SU-DHL-6 (cell line): ENCODE results near the gene SEMA4D.

Experiments
- H2AFZ ChIP-seq: fragments of 200-600 bp; sonication (generic); 2 replicates; pipeline ENCODE4 v1.6.1; 2014; ENCODE audit warnings: low read depth, mild to moderate bottlenecking, moderate library complexity, mixed read lengths, antibody characterized with exemption, low read length; ENCODE audit not compliant: severe bottlenecking
- H3F3A ChIP-seq: fragments of 200-600 bp; shearing (Covaris generic); 2 replicates; pipeline ENCODE4 v1.6.0; 2016; ENCODE audit warnings: antibody characterized with exemption, mild to moderate bottlenecking; ENCODE audit not compliant: insufficient read depth
- H3K27ac ChIP-seq: fragments of 200-600 bp; sonication (generic); 2 replicates; pipeline ENCODE4 v1.5.1; 2016; ENCODE audit warnings: low read depth, mild to moderate bottlenecking, low read length, moderate library complexity, mixed read lengths
- H3K27me3 ChIP-seq: fragments of 200-600 bp; sonication (generic), shearing (Covaris generic); 2 replicates; pipeline ENCODE4 v1.6.0; 2014; ENCODE audit warnings: mild to moderate bottlenecking, low read length
- H3K36me3 ChIP-seq: fragments of 200-600 bp; sonication (generic); 2 replicates; pipeline ENCODE4 v1.6.1; 2014; ENCODE audit warnings: mild to moderate bottlenecking, low read length, mixed read lengths
- H3K4me2 ChIP-seq: fragments of 300-600, 200-600 bp; shearing (Covaris generic), sonication (generic); 2 replicates; pipeline ENCODE4 v1.6.0; 2014; ENCODE audit warnings: low read length, low read depth, mild to moderate bottlenecking; ENCODE audit not compliant: poor library complexity, severe bottlenecking
- H3K4me3 ChIP-seq: fragments of 200-600 bp; sonication (generic); 2 replicates; pipeline ENCODE4 v1.5.1; 2014; ENCODE audit warnings: antibody characterized with exemption, low read length, mild to moderate bottlenecking, mixed read lengths; ENCODE audit not compliant: insufficient read depth, poor library complexity, severe bottlenecking
- H3K79me2 ChIP-seq: fragments of 200-600 bp; sonication (generic); 2 replicates; pipeline ENCODE4 v1.6.1; 2014; ENCODE audit warnings: mild to moderate bottlenecking, low read length, moderate library complexity; ENCODE audit not compliant: insufficient read depth
- H3K9ac ChIP-seq: fragments of 200-600 bp; sonication (generic); 2 replicates; pipeline ENCODE4 v1.7.0; 2014; ENCODE audit warnings: mild to moderate bottlenecking, low read length
- H3K9me2 ChIP-seq: fragments of 200-600 bp; sonication (generic); replicated peaks from 2 replicates; pipeline ENCODE4 v1.6.1; 2014; ENCODE audit warnings: low read length; ENCODE audit not compliant: insufficient read depth
- H3K9me3 ChIP-seq: fragments of 200-600 bp; sonication (generic); 2 replicates; pipeline ENCODE4 v1.6.1; 2014; ENCODE audit warnings: low read length, mixed read lengths; ENCODE audit not compliant: insufficient read depth
- H4K20me1 ChIP-seq: fragments of 200-600 bp; sonication (generic); 2 replicates; pipeline ENCODE4 v1.6.1; 2014; ENCODE audit warnings: low read depth, mild to moderate bottlenecking, antibody characterized with exemption, low read length, moderate library complexity, mixed read lengths
- EZH2phosphoT487 ChIP-seq: fragments of 200-600 bp; sonication (generic), shearing (Covaris generic); conservative IDR thresholded peaks from 2 replicates; pipeline ENCODE4 v1.6.1; 2018; ENCODE audit warnings: mild to moderate bottlenecking, antibody characterized with exemption, low read length, moderate library complexity, mixed read lengths
- TF ChIP-seq, protein P1 (sequence below): fragments of 200-600 bp; sonication (generic); IDR thresholded peaks from one replicate; pipeline ENCODE4 v1.5.1; 2017; ENCODE audit warnings: antibody characterized with exemption, mild to moderate bottlenecking, low read length, moderate library complexity; ENCODE audit not compliant: insufficient read depth, poor library complexity, severe bottlenecking

The SEMA4D gene

DNA sequence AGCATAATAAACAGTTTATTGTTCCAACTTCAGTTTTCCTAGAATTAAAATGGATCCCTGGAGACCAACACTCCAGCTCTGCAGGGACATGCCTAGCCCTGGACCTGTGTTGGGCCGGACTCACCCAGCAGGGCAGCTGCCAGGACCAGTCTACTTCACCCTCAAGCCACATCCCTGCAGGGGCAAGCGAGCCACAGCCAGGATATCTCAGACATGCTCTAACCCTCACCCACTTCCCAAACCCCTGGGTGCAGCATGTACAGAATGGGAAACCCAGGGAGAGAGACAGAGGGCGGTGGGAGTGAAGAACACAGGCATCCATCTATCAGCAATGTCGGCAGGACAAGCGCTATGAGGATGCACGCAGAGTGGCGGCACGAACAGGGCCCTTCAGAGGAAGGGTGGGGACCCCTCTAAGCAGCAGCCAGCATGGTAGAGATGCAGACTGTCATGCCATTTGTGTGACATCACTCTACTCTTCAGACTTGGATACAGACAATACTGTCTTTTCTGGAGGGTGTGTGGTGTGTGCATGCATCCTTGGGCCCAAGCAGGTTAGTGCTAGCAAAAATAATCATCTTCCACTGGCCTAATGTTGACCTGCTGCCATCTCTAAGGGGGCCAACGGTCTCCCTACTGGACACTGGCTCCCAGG, 83.1 kb downstream of the SEMA4D start:
- Histone ChIP-seq H3K27ac (no peak overlapping the region), H3K4me2 (no peak overlapping the region), H2AFZ (no peak overlapping the region), H3K9me2 (no peaks in the 10 kb centered on the region), H3K36me3 (no peaks in the 10 kb centered on the region), H3F3A (no peaks in the 10 kb centered on the region), H3K79me2 (no peaks in the 10 kb centered on the region), H3K27me3 (no peaks in the 10 kb centered on the region), H3K9ac (no peak overlapping the region), H3K4me3 (no peak overlapping the region), H3K9me3 (no peaks in the 10 kb centered on the region), H4K20me1 (no peaks in the 10 kb centered on the region)
- TF ChIP-seq EZH2phosphoT487: no peak
- TF ChIP-seq, protein P1, sequence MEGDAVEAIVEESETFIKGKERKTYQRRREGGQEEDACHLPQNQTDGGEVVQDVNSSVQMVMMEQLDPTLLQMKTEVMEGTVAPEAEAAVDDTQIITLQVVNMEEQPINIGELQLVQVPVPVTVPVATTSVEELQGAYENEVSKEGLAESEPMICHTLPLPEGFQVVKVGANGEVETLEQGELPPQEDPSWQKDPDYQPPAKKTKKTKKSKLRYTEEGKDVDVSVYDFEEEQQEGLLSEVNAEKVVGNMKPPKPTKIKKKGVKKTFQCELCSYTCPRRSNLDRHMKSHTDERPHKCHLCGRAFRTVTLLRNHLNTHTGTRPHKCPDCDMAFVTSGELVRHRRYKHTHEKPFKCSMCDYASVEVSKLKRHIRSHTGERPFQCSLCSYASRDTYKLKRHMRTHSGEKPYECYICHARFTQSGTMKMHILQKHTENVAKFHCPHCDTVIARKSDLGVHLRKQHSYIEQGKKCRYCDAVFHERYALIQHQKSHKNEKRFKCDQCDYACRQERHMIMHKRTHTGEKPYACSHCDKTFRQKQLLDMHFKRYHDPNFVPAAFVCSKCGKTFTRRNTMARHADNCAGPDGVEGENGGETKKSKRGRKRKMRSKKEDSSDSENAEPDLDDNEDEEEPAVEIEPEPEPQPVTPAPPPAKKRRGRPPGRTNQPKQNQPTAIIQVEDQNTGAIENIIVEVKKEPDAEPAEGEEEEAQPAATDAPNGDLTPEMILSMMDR: no peak

DNA sequence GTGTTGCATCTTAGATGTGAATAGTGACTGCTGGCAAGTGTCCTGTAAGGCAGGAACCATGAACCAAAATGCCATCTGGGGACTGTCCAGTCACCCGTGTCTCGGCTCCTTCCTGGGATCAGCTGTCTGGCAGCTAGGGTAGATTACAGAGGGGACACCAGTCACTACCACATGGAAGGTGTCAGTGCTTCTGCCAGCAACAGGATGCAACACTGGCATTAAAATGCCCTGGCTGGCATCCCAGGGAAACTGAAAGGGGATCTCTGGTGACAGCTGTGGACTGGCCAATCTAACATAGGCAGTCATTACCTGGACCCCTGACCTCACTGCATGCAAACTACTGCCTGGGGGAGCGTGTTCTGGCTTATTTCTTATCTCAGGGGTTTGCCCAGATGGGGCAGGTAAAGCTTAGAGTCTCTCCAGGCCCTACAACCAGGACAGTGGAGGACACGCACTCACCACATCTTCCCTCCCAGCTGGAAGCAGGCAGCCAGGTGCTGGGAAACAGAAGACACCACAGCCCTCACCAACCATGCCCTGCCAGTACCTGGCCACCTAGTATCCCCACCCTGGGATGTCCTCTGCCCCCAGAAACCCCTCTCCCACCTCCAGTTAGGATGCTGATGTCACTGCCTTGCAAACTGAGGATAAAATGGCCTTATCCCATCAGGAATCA, 83.8 kb downstream of the SEMA4D start:
- Histone ChIP-seq H3K27ac (no peak overlapping the region), H3K9me2 (no peaks in the 10 kb centered on the region), H3K4me3 (no peak overlapping the region), H3K9me3 (no peaks in the 10 kb centered on the region), H4K20me1 (no peaks in the 10 kb centered on the region), H3K36me3 (no peaks in the 10 kb centered on the region), H3K9ac (no peak overlapping the region), H3K79me2 (no peaks in the 10 kb centered on the region), H2AFZ (no peak overlapping the region), H3K27me3 (no peaks in the 10 kb centered on the region), H3F3A (no peaks in the 10 kb centered on the region), H3K4me2 (no peak overlapping the region)
- TF ChIP-seq EZH2phosphoT487: no peak

DNA sequence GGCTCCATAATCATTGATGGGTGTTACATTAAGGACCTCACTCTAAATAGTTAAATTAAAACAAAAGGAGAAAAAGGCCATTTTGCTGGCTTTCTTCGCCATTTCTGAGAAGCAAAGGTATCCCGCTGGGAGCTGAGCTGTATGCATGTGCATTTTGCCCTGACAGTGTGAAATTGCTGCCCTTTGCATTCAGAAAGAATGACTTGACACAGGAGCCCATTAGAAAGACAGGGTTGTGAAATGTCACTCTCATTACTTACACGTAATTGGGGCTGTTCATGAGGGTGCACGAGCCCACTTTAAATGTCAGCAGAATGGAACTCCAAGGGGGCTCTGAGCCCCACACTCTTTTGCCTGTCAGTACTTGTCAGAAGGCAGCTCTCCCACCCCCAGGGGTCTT, 85.0 kb downstream of the SEMA4D start:
- Histone ChIP-seq H3K4me3 (no peak overlapping the region), H3K27me3 (no peaks in the 10 kb centered on the region), H3K9me3 (no peaks in the 10 kb centered on the region), H3K27ac (no peak overlapping the region), H3K79me2 (no peaks in the 10 kb centered on the region), H2AFZ (no peak overlapping the region), H3K9ac (no peak overlapping the region), H3K4me2 (no peak overlapping the region), H3K9me2 (no peaks in the 10 kb centered on the region), H3F3A (no peaks in the 10 kb centered on the region), H3K36me3 (no peaks in the 10 kb centered on the region), H4K20me1 (no peaks in the 10 kb centered on the region)
- TF ChIP-seq, protein P1: no peak
- TF ChIP-seq EZH2phosphoT487: no peak

DNA sequence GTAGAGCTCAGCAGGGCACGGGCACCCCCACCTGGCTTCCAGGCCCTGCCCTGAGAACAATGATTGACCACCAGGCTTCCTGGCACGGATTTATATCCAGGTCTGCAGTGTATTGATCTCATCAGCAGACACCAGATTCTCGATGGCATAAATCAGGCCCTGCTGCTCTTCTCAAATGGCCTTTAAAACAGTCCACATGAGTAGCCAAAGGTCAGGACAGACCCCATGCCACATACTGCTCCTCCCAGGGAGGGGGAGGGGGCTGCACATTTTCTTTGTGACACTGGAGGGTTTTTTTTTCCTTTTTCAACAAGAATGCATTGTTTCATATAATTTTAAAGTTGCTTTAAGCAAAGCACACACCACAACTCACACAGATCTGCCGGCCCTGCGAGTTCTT, 85.4 kb downstream of the SEMA4D start:
- H3K27me3 ChIP-seq: no peaks in the 10 kb centered on the region
- H4K20me1 ChIP-seq: no peaks in the 10 kb centered on the region
- H3K27ac ChIP-seq: no peak overlapping the region
- H3K9me2 ChIP-seq: no peaks in the 10 kb centered on the region
- no peaks in the 10 kb centered on the region for H3K9me3 ChIP-seq
- no peak overlapping the region for H3K4me3 ChIP-seq
- H3K4me2 ChIP-seq: no peak overlapping the region
- no peaks in the 10 kb centered on the region for H3K79me2 ChIP-seq
- no peaks in the 10 kb centered on the region for H3K36me3 ChIP-seq
- H3F3A ChIP-seq: no peaks in the 10 kb centered on the region
- TF ChIP-seq, protein P1: no peak
- no peak for TF ChIP-seq EZH2phosphoT487
- H3K9ac ChIP-seq: no peak overlapping the region
- no peak overlapping the region for H2AFZ ChIP-seq
